ENCODE data around the gene CDCP1.

DNA sequence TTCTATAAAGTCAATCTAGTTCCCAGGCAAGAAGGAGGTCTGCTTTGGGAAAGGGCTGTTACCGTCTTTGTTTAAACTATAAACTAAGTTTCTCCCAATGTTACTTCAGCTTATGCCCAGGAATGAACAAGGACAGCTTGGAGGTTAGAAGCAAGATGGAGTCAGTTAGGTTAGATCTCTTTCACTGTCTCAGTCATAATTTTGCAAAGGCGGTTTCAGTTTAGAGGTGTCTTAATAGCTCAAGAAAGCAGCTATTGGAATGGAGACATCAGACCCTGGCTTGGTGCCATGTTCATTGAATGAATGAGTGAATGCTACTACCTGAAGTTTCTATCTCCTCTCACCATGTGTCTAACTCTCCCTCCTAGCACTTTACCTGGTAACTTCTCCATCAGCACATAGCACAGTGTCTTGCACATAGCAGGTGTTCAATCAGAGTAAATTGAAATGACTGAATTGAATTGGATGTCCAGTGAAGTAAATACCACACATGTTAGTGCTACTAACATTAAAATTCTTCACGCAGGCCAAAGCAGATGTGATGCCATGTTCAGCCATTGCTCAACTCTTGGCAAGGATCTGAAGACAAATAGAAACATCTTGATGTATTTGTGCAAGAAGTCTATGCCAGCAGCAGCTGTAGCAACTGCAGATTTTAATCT, 91.9 kb downstream of the CDCP1 start:
- TF ChIP-seq POLR2A (IDR thresholded peaks at IDR 0.05), result no peak
- TF ChIP-seq, protein P1, sequence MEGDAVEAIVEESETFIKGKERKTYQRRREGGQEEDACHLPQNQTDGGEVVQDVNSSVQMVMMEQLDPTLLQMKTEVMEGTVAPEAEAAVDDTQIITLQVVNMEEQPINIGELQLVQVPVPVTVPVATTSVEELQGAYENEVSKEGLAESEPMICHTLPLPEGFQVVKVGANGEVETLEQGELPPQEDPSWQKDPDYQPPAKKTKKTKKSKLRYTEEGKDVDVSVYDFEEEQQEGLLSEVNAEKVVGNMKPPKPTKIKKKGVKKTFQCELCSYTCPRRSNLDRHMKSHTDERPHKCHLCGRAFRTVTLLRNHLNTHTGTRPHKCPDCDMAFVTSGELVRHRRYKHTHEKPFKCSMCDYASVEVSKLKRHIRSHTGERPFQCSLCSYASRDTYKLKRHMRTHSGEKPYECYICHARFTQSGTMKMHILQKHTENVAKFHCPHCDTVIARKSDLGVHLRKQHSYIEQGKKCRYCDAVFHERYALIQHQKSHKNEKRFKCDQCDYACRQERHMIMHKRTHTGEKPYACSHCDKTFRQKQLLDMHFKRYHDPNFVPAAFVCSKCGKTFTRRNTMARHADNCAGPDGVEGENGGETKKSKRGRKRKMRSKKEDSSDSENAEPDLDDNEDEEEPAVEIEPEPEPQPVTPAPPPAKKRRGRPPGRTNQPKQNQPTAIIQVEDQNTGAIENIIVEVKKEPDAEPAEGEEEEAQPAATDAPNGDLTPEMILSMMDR (IDR thresholded peaks at IDR 0.05), result no peak
- peak in 2 of 3 donors; percentile 30 to 32 for TF ChIP-seq POLR2AphosphoS5 (IDR thresholded peaks at IDR 0.05)
- TF ChIP-seq EP300 (IDR thresholded peaks at IDR 0.05), result no peak

All from stomach (tissue), 4 donors.